ENCODE measurements around the gene CDH12. TPM values are rescaled to one million over a fixed set of nuclear protein-coding genes. Genes with fewer than 3 reads are reported as not detected.
"Not testable (repeated sequence)": the region's sequence is repeated elsewhere in the genome, so short reads cannot be mapped to it uniquely, and the experiment has no call there.

CDH12 gene
- total RNA-seq, 1 donor from 2014 or later, result not detected

- DNase-seq (ENCODE audit: low spot score); ATAC-seq: not testable (repeated sequence)
Observed at GRCh38 chr5:22188651-22189050, 664.5 kb downstream of the CDH12 start.

- ATAC-seq; DNase-seq (ENCODE audit: low spot score): not testable (repeated sequence)
Observed at GRCh38 chr5:22187632-22188228, 665.4 kb downstream of the CDH12 start.

- not testable (repeated sequence) for DNase-seq (ENCODE audit: low spot score); ATAC-seq
Observed at GRCh38 chr5:22169226-22169625, 683.9 kb downstream of the CDH12 start.

- DNase-seq (ENCODE audit: low spot score); ATAC-seq: not testable (repeated sequence)
Observed at GRCh38 chr5:22168704-22169103, 684.4 kb downstream of the CDH12 start.

- DNase-seq (ENCODE audit: low spot score); ATAC-seq: not testable (repeated sequence)
Observed at GRCh38 chr5:22165931-22166330, 687.2 kb downstream of the CDH12 start.

GRCh38 chr5:22164910-22165748 lies 688.0 kb downstream of the CDH12 start:
- not testable (repeated sequence) for ATAC-seq

GRCh38 chr5:22156953-22157352 lies 696.2 kb downstream of the CDH12 start:
- not testable (repeated sequence) for ATAC-seq; DNase-seq (ENCODE audit: low spot score)

More at GRCh38 chr5:22164910-22165748, 688.0 kb downstream of the CDH12 start:
- not testable (repeated sequence) for DNase-seq (ENCODE audit: low spot score)

- not testable (repeated sequence) for DNase-seq (ENCODE audit: low spot score); ATAC-seq
Observed at GRCh38 chr5:22154779-22155178, 698.4 kb downstream of the CDH12 start.

GRCh38 chr5:22151801-22152200 lies 701.3 kb downstream of the CDH12 start:
- not testable (repeated sequence) for ATAC-seq; DNase-seq (ENCODE audit: low spot score)

GRCh38 chr5:22140418-22140817 lies 712.7 kb downstream of the CDH12 start:
- DNase-seq (ENCODE audit: low spot score); ATAC-seq: not testable (repeated sequence)

GRCh38 chr5:22139662-22140300 lies 713.4 kb downstream of the CDH12 start:
- DNase-seq (ENCODE audit: low spot score); ATAC-seq: not testable (repeated sequence)

GRCh38 chr5:22111320-22111719 lies 741.8 kb downstream of the CDH12 start:
- ATAC-seq, result no peak
- DNase-seq (ENCODE audit: low spot score), result no peak

- DNase-seq (ENCODE audit: low spot score) (no peak), ATAC-seq (no peak)
Observed at GRCh38 chr5:22109315-22109714, 743.8 kb downstream of the CDH12 start.

GRCh38 chr5:22108545-22108944 lies 744.6 kb downstream of the CDH12 start:
- ATAC-seq (no peak), DNase-seq (ENCODE audit: low spot score) (no peak)

- no peak for DNase-seq (ENCODE audit: low spot score)
- ATAC-seq, result no peak
Observed at GRCh38 chr5:22102823-22103359, 750.3 kb downstream of the CDH12 start.

GRCh38 chr5:22088517-22088916 lies 764.6 kb downstream of the CDH12 start:
- DNase-seq (ENCODE audit: low spot score) (no peak), ATAC-seq (no peak)

GRCh38 chr5:22079566-22079965 lies 773.6 kb downstream of the CDH12 start:
- ATAC-seq (no peak), DNase-seq (ENCODE audit: low spot score) (no peak)

GRCh38 chr5:22079002-22079401 lies 774.1 kb downstream of the CDH12 start:
- ATAC-seq (no peak), DNase-seq (ENCODE audit: low spot score) (no peak)

GRCh38 chr5:22076586-22076985 lies 776.6 kb downstream of the CDH12 start:
- DNase-seq (ENCODE audit: low spot score) (no peak), ATAC-seq (no peak)

- ATAC-seq (no peak), DNase-seq (ENCODE audit: low spot score) (no peak)
Observed at GRCh38 chr5:22070186-22070728, 782.9 kb downstream of the CDH12 start.

GRCh38 chr5:22063717-22064116 lies 789.4 kb downstream of the CDH12 start:
- no peak for DNase-seq (ENCODE audit: low spot score)
- no peak for ATAC-seq
